GM12892 (cell line): ENCODE measurements around the gene CYTH3.

ENCODE experiments used
- POLR2A ChIP-seq: IDR thresholded peaks from 2 replicates; pipeline ENCODE4 v1.6.1; 2011; ENCODE audit warnings: low read depth, low read length, control low read depth
- POLR2AphosphoS5 ChIP-seq: IDR thresholded peaks from 2 replicates; pipeline ENCODE4 v1.6.1; 2011; ENCODE audit warnings: low read depth, low read length, control low read depth
- TAF1 ChIP-seq: IDR thresholded peaks from 2 replicates; pipeline ENCODE4 v1.6.1; 2011; ENCODE audit warnings: low read depth, mild to moderate bottlenecking, control low read depth, low read length, borderline replicate concordance

DNA sequence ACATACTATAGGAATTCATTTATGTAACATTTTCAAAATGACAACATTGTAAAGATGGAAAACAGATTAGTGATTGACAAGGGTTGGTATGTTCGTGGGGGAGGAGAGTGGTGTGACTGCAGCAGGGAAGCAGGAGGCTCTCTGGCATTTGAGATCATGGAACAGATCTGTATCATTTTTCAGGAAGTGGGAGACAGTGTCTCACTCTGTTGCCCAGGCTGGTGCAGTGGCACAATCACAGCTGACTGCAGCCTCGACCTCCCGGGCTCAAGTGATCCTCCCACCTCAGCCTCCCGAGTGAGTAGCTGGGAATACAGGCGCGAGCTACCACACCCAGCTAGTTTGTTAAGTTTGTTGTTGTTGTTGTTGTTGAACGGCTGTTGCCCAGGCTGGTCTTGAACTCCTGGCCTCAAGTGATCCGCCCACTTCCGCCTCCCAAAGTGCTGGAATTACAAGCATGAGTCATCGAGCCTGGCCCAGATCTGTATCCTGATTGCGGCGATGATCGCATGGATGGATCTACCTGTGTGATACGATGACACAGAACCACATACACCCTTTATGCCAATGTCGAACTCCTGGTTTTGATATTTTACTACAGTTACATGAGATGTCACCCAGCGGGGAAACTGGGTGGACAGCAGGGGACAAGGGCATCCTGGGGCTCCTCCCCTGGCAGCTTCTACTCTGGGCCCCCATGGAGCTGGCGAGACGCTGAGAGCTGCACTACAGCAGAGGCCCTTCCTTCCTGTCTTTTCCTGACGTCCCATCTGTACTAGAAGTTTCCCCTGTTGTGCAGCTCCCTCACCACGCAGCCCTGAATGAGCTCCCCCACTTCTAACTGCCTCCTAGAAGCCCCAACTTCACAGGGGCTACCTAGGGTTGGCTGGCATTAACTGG, 12.3 kb upstream of the CYTH3 start:
- no peak for TF ChIP-seq POLR2A
- TF ChIP-seq POLR2AphosphoS5: no peak
- no peak for TF ChIP-seq TAF1
